Fibroblast of mammary gland (primary cell): ENCODE data around the gene CNTLN.

ENCODE experiments used
- DNase-seq: peaks from one replicate; pipeline ENCODE4 v3.0.0-alpha.2; 2010; ENCODE audit warnings: low read depth
- H3K4me3 ChIP-seq: 2 replicates; pipeline ENCODE4 v1.5.1; 2011; ENCODE audit warnings: low read depth, mild to moderate bottlenecking, low read length, moderate library complexity; ENCODE audit not compliant: control insufficient read depth
- CTCF ChIP-seq: conservative IDR thresholded peaks from 2 replicates; pipeline ENCODE4 v1.5.1; 2011; ENCODE audit warnings: low read depth, low read length, inconsistent platforms; ENCODE audit not compliant: control insufficient read depth, insufficient read depth

CNTLN gene

GRCh38 chr9:17138503-17138902 is 3.7 kb downstream of the CNTLN start:
- TF ChIP-seq CTCF = no peak
- DNase-seq = no peak
- H3K4me3 ChIP-seq = no peak overlapping the region

DNA sequence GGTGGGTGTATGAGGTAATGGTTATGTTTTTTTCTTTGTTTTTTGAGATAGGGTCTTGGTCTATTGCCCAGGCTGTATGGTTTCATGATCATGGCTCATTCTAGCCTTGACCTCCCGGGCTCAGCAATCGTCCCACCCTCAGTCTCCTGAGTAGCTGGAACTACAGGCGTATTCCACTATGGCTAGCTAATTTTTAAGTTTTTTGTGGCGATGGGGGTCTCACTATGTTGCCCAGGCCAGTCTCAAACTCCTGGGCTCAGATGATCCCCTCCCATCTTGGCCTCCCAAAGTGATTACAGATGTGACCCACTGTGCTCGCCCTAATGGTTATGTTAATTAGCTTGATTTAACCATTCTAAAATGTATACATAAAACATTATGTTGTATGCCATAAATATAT is 5.6 kb downstream of the CNTLN start:
- DNase-seq = no peak
- no peak overlapping the region for H3K4me3 ChIP-seq
- no peak for TF ChIP-seq CTCF

GRCh38 chr9:17148324-17148723 is 13.5 kb downstream of the CNTLN start:
- no peak for TF ChIP-seq CTCF
- DNase-seq = no peak
- no peak overlapping the region for H3K4me3 ChIP-seq

DNA sequence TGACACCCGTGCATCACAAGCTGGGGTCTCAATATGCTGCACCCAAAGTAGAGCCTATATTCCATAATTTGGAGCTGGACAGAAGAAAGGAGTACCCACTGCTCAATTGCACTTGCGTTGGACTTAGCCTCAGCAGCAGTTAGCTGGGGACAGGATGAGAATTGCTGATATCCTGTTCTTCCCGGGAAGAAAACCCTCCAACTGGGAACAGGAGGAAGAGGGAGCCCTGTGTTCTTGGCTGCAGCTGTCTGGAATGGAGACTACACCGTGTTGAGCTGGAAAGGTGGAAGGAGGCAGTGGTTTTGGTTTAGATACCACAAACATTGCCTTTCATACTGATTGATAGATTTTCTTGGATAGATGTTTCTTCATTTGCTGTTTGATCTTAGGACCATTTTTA is 24.6 kb downstream of the CNTLN start:
- no peak for TF ChIP-seq CTCF
- H3K4me3 ChIP-seq = no peak overlapping the region
- DNase-seq = no peak

- H3K4me3 ChIP-seq = no peak overlapping the region
- DNase-seq = no peak
- TF ChIP-seq CTCF = no peak
Measured at GRCh38 chr9:17160327-17160726, 25.5 kb downstream of the CNTLN start.

DNA sequence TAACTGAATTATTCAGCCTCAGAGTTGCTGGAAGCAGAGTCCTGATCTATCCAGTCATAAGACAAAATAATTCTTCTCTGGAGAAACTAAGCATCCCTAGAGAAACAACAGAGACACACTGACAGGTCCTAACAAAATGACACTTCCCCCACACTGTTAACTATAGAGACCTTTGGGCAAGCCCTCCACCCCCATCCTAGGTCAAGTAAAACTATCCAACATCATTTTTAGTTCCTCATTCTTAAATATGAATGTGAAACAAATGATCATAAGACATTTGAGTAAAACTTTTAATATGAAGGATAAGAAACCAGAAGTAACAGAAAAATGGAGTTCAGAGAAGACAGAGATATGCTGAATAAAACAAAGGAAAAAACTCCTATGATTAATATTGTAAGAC is 30.9 kb downstream of the CNTLN start:
- DNase-seq = no peak
- H3K4me3 ChIP-seq = no peak overlapping the region
- TF ChIP-seq CTCF = no peak

DNA sequence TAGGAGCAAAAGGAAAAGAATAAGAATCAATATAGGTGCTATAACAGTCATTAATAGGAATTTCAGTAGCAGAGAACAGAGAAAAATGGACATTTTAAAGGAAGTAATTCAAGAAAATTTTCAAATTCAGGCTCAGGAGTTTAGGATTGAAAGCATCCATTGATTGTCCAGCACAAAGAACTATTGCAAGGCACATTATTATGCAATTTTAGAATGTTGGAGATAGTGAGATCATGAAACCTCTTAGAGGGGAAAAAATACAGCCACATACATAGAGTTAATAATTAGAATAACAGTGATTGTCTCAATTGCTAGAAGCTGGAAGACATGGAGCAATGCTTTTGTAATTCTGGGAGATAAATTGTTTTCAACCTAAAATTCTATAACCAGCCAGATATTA is 31.5 kb downstream of the CNTLN start:
- no peak for TF ChIP-seq CTCF
- no peak overlapping the region for H3K4me3 ChIP-seq
- DNase-seq = no peak
